ENCODE results near the gene NUTM2G. TPM values are rescaled to one million over a fixed set of nuclear protein-coding genes. Genes with fewer than 3 reads are reported as not detected.
"Not testable (repeated sequence)": the region's sequence is repeated elsewhere in the genome, so short reads cannot be mapped to it uniquely, and the experiment has no call there.

The NUTM2G gene, protein sequence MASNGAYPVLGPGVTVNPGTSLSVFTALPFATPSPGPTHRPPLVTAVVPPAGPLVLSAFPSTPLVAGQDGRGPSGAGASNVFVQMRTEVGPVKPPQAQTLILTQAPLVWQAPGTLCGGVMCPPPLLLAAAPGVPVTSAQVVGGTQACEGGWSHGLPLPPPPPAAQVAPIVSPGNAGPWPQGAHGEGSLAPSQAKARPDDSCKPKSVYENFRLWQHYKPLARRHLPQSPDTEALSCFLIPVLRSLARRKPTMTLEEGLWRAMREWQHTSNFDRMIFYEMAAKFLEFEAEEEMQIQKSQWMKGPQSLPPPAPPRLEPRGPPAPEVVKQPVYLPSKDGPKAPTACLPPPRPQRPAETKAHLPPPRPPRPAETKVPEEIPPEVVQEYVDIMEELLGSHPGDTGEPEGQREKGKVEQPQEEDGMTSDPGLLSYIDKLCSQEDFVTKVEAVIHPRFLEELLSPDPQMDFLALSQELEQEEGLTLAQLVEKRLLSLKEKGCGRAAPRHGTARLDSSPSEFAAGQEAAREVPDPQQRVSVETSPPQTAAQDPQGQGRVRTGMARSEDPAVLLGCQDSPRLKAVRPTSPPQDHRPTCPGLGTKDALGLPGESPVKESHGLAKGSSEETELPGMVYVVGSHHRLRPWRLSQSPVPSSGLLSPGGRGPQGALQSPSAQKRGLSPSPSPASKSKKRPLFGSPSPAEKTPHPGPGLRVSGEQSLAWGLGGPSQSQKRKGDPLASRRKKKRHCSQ
- polyA plus RNA-seq, result under 1 TPM in 1 of 2 donors, not detected in 1; 0.06 TPM

DNA sequence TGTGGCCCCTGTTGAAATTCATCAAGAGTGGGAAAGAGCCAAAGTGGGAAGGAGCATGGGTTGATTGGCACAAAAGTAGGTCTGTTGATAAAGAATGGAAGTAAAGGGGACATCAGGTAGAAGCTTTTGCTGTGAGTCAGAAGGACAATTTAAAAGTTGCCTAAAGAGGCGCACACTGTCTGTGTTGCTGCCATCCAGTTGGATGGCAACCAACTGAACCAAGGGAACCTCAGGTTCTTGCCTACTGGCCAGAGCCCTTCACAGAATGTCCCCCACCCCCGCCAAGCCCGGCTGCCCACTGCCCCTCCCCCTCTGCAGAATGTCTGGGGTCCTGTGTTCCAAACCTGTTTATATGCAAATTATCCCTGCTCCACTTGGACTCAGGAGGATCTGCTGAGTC lies at the start of gene NUTM2G:
Gene NUTM2G, plus strand, starts transcription at position 301 of the 400 bp plus-strand sequence. CDS start 182 bp downstream, outside the sequence.
- not testable (repeated sequence) for H3K36me3 ChIP-seq (ENCODE audit: control insufficient read depth in 2 of 2, insufficient read depth in 2 of 2, low read length in 1 of 2); H3K4me3 ChIP-seq (ENCODE audit: low read depth in 1 of 2, low read length in 2 of 2); H3K9me3 ChIP-seq (ENCODE audit: control insufficient read depth in 2 of 2, insufficient read depth in 1 of 2, low read depth in 1 of 2, low read length in 1 of 2); H3K4me1 ChIP-seq (ENCODE audit: control insufficient read depth in 2 of 2, insufficient read depth in 2 of 2, low read length in 1 of 2); H3K27me3 ChIP-seq (ENCODE audit: control insufficient read depth in 1 of 2, insufficient read depth in 2 of 2, low read length in 2 of 2); H3K27ac ChIP-seq (ENCODE audit: low read depth in 2 of 2, low read length in 1 of 2)
- no CpG with 5 or more reads among the region's 3 CpGs for WGBS, 2 donors

DNA sequence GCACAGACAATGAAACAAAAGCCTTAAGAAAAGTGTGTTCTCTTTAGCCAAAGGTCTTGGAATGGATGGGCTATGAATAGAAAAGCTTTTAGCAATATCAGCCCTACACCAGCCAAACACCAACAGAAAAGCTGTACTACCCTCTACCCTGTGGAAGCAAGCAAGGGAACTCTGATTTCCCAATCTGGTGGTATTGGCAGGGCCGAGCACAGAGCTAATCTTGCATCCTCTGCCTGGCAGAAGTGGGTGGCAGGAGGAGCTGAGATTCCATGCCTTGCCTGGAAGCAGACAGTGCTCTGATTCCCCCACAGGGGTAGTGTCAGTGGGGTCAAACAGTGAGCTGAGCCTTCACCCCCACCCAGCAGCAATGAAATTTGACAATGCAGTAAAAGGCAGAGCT lies 44.7 kb upstream of the NUTM2G start:
- Histone ChIP-seq H3K27me3 (ENCODE audit: control insufficient read depth in 1 of 2, insufficient read depth in 2 of 2, low read length in 2 of 2) (no peaks in the 10 kb centered on the region), H3K4me1 (ENCODE audit: control insufficient read depth in 2 of 2, insufficient read depth in 2 of 2, low read length in 1 of 2) (peaks cover 0 to 6% of the 10 kb centered on the region in 2 donors), H3K4me3 (ENCODE audit: low read depth in 1 of 2, low read length in 2 of 2) (no peak overlapping the region), H3K27ac (ENCODE audit: low read depth in 2 of 2, low read length in 1 of 2) (peak overlapping the region; percentile 67 to 75), H3K36me3 (ENCODE audit: control insufficient read depth in 2 of 2, insufficient read depth in 2 of 2, low read length in 1 of 2) (no peaks in the 10 kb centered on the region), H3K9me3 (ENCODE audit: control insufficient read depth in 2 of 2, insufficient read depth in 1 of 2, low read depth in 1 of 2, low read length in 1 of 2) (no peaks in the 10 kb centered on the region)
- 83 to 88% methylated on average over 1 of the region's 1 CpG for WGBS, 2 donors

DNA sequence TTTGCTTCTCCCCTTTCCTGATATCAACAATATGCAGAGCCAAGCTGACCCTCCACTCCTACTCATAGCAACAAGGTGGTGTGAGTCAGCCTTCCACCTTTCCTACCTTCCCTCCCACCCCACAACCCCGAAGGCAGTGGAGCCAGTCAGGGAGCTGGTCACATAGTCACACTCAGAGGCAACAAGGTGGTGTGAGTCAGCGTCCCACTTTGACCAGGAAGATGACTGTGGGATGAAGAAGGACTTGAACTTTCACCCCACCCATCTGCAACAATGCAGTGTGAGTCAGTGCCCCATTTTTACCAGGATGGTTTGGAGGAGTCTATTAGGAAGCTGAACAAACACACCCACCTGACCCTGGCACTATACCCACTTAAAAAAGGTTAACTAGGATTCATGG lies 44.2 kb upstream of the NUTM2G start:
- H3K4me3 ChIP-seq (ENCODE audit: low read depth in 1 of 2, low read length in 2 of 2), result no peak overlapping the region
- no peaks in the 10 kb centered on the region for H3K27me3 ChIP-seq (ENCODE audit: control insufficient read depth in 1 of 2, insufficient read depth in 2 of 2, low read length in 2 of 2)
- WGBS, 2 donors, result 49 to 56% methylated on average over 2 of the region's 2 CpGs
- no peaks in the 10 kb centered on the region for H3K36me3 ChIP-seq (ENCODE audit: control insufficient read depth in 2 of 2, insufficient read depth in 2 of 2, low read length in 1 of 2)
- H3K27ac ChIP-seq (ENCODE audit: low read depth in 2 of 2, low read length in 1 of 2), result peak overlapping the region; percentile 67 to 75
- H3K4me1 ChIP-seq (ENCODE audit: control insufficient read depth in 2 of 2, insufficient read depth in 2 of 2, low read length in 1 of 2), result peaks cover 0 to 6% of the 10 kb centered on the region in 2 donors
- H3K9me3 ChIP-seq (ENCODE audit: control insufficient read depth in 2 of 2, insufficient read depth in 1 of 2, low read depth in 1 of 2, low read length in 1 of 2), result no peaks in the 10 kb centered on the region

DNA sequence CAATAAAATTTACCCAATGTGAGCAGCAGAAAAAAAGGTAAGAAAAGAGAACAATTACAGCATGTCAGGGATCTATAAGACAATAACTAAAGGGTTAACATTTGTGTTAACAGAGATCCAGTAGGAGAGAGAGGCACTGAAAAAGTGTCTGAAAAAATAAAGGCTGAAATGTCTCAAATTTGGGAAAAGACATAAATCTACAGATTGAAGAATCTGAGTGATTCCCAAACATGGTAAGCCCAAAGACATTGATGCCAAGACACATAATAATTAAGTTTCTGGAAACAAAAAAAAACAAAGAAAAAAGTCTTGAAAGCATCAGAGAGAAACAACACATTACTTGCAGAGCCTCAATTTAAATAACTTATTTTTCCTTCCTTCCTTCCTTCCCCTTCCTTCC lies 43.2 kb upstream of the NUTM2G start:
- Histone ChIP-seq H3K4me1 (ENCODE audit: control insufficient read depth in 2 of 2, insufficient read depth in 2 of 2, low read length in 1 of 2) (peaks cover 0 to 6% of the 10 kb centered on the region in 2 donors), H3K27me3 (ENCODE audit: control insufficient read depth in 1 of 2, insufficient read depth in 2 of 2, low read length in 2 of 2) (no peaks in the 10 kb centered on the region), H3K4me3 (ENCODE audit: low read depth in 1 of 2, low read length in 2 of 2) (no peak overlapping the region), H3K27ac (ENCODE audit: low read depth in 2 of 2, low read length in 1 of 2) (no peak overlapping the region), H3K36me3 (ENCODE audit: control insufficient read depth in 2 of 2, insufficient read depth in 2 of 2, low read length in 1 of 2) (no peaks in the 10 kb centered on the region), H3K9me3 (ENCODE audit: control insufficient read depth in 2 of 2, insufficient read depth in 1 of 2, low read depth in 1 of 2, low read length in 1 of 2) (no peaks in the 10 kb centered on the region)

DNA sequence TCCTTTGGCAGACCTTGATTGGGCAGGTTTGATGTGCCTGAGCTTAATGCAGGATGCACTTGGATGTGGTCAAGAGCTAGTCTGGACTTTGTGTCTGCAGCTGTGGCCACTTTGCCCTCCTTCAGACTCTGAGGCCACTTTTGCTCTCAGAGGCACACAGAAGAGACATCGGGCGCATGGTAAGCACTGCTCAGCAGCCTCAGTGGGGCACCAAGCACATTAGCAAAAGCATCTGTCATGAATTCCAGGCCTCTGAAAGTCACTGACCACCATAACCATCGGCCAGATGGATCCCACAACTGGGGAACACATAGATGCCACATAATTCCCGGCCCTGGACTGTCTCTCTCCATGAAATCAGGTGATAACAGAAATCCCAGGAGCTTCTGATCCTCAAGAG lies 40.1 kb upstream of the NUTM2G start:
- Histone ChIP-seq H3K4me1 (ENCODE audit: control insufficient read depth in 2 of 2, insufficient read depth in 2 of 2, low read length in 1 of 2) (peaks cover 0 to 6% of the 10 kb centered on the region in 2 donors), H3K9me3 (ENCODE audit: control insufficient read depth in 2 of 2, insufficient read depth in 1 of 2, low read depth in 1 of 2, low read length in 1 of 2) (no peaks in the 10 kb centered on the region), H3K27me3 (ENCODE audit: control insufficient read depth in 1 of 2, insufficient read depth in 2 of 2, low read length in 2 of 2) (no peaks in the 10 kb centered on the region), H3K36me3 (ENCODE audit: control insufficient read depth in 2 of 2, insufficient read depth in 2 of 2, low read length in 1 of 2) (peaks cover 0 to 3% of the 10 kb centered on the region in 2 donors), H3K27ac (ENCODE audit: low read depth in 2 of 2, low read length in 1 of 2) (no peak overlapping the region), H3K4me3 (ENCODE audit: low read depth in 1 of 2, low read length in 2 of 2) (no peak overlapping the region)
- 95% methylated on average over 4 of the region's 4 CpGs for WGBS, 2 donors

DNA sequence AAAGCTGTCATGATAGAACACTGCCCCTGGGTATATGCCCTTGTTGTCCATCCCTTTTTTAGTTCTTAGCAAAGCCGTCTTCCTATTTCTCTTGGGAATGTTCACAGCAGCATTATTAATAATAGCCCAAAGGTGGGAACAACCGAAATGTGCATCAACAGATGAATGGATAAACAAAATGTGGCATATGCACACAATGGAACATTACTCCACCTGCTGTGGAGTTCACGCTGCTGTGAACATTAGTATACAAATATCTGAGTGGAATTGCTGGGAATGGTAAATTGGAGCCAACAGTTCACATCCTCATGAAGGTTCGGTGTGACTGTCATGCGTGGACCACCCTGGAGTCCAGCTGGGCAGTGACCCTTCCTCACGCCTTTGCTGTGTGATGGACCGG lies 36.5 kb upstream of the NUTM2G start:
- H3K27me3 ChIP-seq (ENCODE audit: control insufficient read depth in 1 of 2, insufficient read depth in 2 of 2, low read length in 2 of 2), result no peaks in the 10 kb centered on the region
- H3K4me3 ChIP-seq (ENCODE audit: low read depth in 1 of 2, low read length in 2 of 2), result no peak overlapping the region
- H3K36me3 ChIP-seq (ENCODE audit: control insufficient read depth in 2 of 2, insufficient read depth in 2 of 2, low read length in 1 of 2), result peaks cover 2 to 9% of the 10 kb centered on the region in 2 donors
- WGBS, 2 donors, result 97% methylated on average over 7 of the region's 7 CpGs
- H3K9me3 ChIP-seq (ENCODE audit: control insufficient read depth in 2 of 2, insufficient read depth in 1 of 2, low read depth in 1 of 2, low read length in 1 of 2), result no peaks in the 10 kb centered on the region
- no peak overlapping the region for H3K27ac ChIP-seq (ENCODE audit: low read depth in 2 of 2, low read length in 1 of 2)
- peaks cover 0 to 3% of the 10 kb centered on the region in 2 donors for H3K4me1 ChIP-seq (ENCODE audit: control insufficient read depth in 2 of 2, insufficient read depth in 2 of 2, low read length in 1 of 2)

DNA sequence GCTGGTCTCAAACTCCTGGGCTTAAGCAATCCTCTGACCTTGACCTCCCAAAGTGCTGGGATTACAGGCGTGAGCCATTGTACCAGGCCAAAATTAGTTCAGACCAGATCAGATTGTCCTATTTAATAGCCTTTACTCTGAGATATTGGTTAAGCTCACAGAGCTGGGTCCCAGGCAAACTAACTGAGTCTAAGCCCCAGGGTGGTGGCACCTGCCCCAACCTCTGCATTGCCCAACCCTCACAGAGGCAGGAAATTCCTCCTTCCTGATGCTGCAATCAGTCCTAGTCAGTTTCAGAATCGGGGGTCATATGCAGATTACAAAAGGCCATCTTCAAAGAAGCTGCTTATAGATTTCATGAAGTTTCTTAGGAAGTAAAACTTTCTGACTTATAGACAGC lies 28.6 kb upstream of the NUTM2G start:
- WGBS, 2 donors, result 87 to 95% methylated on average over 1 of the region's 2 CpGs
- H3K36me3 ChIP-seq (ENCODE audit: control insufficient read depth in 2 of 2, insufficient read depth in 2 of 2, low read length in 1 of 2); H3K4me3 ChIP-seq (ENCODE audit: low read depth in 1 of 2, low read length in 2 of 2); H3K27ac ChIP-seq (ENCODE audit: low read depth in 2 of 2, low read length in 1 of 2); H3K27me3 ChIP-seq (ENCODE audit: control insufficient read depth in 1 of 2, insufficient read depth in 2 of 2, low read length in 2 of 2); H3K4me1 ChIP-seq (ENCODE audit: control insufficient read depth in 2 of 2, insufficient read depth in 2 of 2, low read length in 1 of 2); H3K9me3 ChIP-seq (ENCODE audit: control insufficient read depth in 2 of 2, insufficient read depth in 1 of 2, low read depth in 1 of 2, low read length in 1 of 2): not testable (repeated sequence)

DNA sequence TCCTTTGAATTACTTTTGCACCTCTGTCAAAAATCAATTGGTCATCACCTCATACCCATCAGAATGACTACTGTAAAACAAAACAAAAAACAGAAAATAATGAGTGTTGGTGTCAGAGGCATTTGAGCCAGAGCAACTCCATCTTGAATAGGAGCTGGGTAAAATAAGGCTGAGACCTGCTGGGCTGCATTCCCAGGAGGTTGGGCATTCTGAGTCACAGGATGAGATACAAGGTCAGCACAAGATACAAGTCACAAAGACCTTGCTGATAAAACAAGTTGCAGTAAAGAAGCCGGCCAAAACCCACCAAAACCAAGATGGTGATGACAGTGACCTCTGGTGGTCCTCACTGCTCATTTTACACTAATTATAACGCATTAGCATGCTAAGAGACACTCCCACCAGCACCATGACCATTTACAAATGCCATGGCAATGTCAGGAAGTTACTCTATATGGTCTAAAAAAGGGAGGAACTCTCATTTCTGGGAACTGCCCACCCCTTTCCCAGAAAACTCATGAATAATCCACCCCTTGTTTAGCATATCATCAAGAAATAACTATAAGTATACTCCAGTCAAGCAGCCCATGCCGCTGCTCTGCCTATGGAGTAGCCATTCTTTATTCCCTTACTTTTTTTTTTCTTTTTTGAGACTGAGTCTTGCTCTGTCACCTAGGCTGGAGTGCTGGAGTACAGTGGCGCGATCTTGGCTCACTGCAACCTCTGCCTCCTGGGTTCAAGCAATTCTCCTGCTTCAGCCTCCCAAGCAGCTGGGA lies 23.5 kb upstream of the NUTM2G start:
- H3K4me1 ChIP-seq (ENCODE audit: control insufficient read depth in 2 of 2, insufficient read depth in 2 of 2, low read length in 1 of 2); H3K9me3 ChIP-seq (ENCODE audit: control insufficient read depth in 2 of 2, insufficient read depth in 1 of 2, low read depth in 1 of 2, low read length in 1 of 2); H3K27me3 ChIP-seq (ENCODE audit: control insufficient read depth in 1 of 2, insufficient read depth in 2 of 2, low read length in 2 of 2); H3K4me3 ChIP-seq (ENCODE audit: low read depth in 1 of 2, low read length in 2 of 2); H3K36me3 ChIP-seq (ENCODE audit: control insufficient read depth in 2 of 2, insufficient read depth in 2 of 2, low read length in 1 of 2); H3K27ac ChIP-seq (ENCODE audit: low read depth in 2 of 2, low read length in 1 of 2): not testable (repeated sequence)
- 83 to 100% methylated on average over 2 of the region's 5 CpGs for WGBS, 2 donors

DNA sequence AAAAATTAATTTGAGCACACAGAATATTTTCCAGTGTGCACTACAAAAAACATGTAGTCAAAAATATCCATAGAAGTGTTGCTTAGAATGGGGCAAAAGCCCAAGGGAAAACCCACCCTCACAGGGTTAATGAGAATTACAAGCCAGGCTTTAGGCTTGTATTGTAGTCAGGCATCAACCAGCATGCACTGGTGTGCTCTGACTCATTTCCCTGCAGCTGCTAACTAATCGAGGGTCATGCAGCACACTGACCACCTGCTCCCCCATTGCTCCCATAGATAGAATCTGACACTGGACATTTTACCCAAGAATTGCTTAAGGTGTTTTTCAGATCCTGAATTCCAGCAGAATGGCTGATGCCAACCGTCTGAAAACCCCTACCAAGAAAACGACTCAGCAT lies 20.2 kb upstream of the NUTM2G start:
- no CpG with 5 or more reads among the region's 3 CpGs for WGBS, 2 donors
- H3K9me3 ChIP-seq (ENCODE audit: control insufficient read depth in 2 of 2, insufficient read depth in 1 of 2, low read depth in 1 of 2, low read length in 1 of 2); H3K4me1 ChIP-seq (ENCODE audit: control insufficient read depth in 2 of 2, insufficient read depth in 2 of 2, low read length in 1 of 2): not testable (repeated sequence)

More for the DNA sequence above, 20.2 kb upstream of the NUTM2G start:
- not testable (repeated sequence) for H3K36me3 ChIP-seq (ENCODE audit: control insufficient read depth in 2 of 2, insufficient read depth in 2 of 2, low read length in 1 of 2); H3K4me3 ChIP-seq (ENCODE audit: low read depth in 1 of 2, low read length in 2 of 2); H3K27me3 ChIP-seq (ENCODE audit: control insufficient read depth in 1 of 2, insufficient read depth in 2 of 2, low read length in 2 of 2); H3K27ac ChIP-seq (ENCODE audit: low read depth in 2 of 2, low read length in 1 of 2)

All from esophagus (tissue), 2 donors.